Measurements from ENCODE around the gene C4BPA.

The C4BPA gene

DNA sequence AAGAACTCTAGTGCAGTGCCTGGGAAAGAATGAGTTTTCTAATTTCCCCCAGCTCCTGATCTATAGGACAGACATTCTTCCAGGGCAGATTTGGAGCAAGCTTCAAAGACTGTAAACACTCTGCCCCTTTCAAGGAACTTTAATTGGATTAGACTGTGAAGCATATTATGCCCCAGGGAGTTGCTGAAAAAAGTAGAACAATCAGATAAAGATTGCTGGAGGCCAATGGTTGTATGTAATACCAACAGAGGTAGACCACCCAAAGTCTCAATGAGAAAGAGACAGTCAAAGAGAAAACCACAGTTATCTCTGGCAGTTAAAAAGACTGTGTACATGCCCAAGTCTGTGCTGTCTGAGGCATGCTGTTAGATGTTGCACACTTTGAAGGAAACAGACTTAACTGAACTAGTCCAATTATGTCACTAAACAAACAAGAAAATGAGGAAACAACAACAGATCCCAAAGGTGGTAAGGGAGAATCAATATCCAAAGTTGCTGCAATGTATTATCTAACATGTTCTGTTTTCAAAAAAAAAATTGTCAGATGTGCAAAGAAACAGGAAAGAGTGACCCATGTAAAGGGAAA lies 24.4 kb downstream of the C4BPA start:
- Histone ChIP-seq H3K9me3 (ENCODE audit: insufficient read depth, low read depth, low read length) (peaks cover 8% of the 10 kb centered on the region), H3K27me3 (ENCODE audit: insufficient read depth, low read length) (no peaks in the 10 kb centered on the region), H3K27ac (ENCODE audit: low read depth, low read length) (no peak overlapping the region), H3K4me1 (ENCODE audit: insufficient read depth, low read length) (no peaks in the 10 kb centered on the region), H3K36me3 (ENCODE audit: insufficient read depth, low read length) (no peaks in the 10 kb centered on the region), H3K4me3 (ENCODE audit: low read length) (no peak overlapping the region), H3K9ac (ENCODE audit: low read depth, low read length) (no peak overlapping the region)

DNA sequence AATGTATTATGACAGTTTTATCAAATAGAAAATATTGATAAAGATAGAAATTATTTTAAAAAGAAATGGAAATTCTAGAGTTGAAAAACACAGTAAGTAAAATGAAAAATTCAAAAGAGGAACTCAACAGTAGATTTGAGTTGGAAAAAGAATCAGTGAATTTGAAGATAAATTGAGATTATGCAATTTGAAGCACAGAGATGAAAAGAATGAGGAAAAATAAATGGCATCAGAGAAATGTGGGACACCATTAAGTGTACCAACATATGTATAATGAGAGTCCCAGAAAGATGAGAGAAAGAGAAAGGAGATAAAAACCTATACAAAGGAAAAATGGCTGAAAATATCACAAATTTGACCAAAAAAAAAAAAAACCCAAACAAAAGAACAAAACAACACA lies 25.0 kb downstream of the C4BPA start:
- Histone ChIP-seq H3K27me3 (ENCODE audit: insufficient read depth, low read length) (no peaks in the 10 kb centered on the region), H3K4me3 (ENCODE audit: low read length) (no peak overlapping the region), H3K27ac (ENCODE audit: low read depth, low read length) (no peak overlapping the region), H3K4me1 (ENCODE audit: insufficient read depth, low read length) (no peaks in the 10 kb centered on the region), H3K9ac (ENCODE audit: low read depth, low read length) (no peak overlapping the region), H3K9me3 (ENCODE audit: insufficient read depth, low read depth, low read length) (peaks cover 8% of the 10 kb centered on the region), H3K36me3 (ENCODE audit: insufficient read depth, low read length) (no peaks in the 10 kb centered on the region)

DNA sequence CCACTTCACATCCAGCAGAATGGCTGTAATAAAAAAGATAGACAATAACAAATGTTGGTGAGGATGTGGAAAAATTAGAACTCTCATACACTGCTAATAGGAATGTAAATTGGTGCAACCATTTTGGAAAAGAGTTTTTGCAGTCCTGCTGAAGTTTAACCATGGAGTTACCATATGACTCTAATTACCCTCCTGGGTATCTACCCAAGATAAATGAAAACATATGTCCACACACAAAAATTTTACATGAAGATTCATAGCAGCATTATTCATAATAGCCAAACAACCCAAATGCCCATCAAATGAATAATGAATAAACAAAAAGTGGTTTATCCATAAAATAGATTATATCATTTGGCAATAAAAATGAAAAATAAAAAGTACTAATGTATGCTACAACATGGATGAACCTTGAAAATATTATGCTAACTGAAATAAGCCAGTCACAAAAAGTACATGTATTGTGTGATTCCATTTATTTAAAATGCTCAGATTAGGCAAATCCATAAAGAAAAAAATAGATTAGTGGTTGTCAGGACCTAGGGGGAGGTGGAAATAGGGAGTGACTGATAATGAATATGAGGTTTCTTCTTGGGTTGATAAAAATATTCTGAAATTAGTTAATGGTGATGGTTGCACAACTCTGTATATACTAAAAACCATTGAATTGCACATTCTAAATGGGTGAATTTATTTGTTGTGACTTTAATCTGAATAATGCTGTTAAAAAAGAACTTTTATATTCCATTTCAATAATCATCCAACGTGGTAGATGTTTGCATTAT lies 26.4 kb downstream of the C4BPA start:
- no CpG with 5 or more reads among the region's 1 CpG for WGBS
- H3K4me1 ChIP-seq (ENCODE audit: insufficient read depth, low read length): no peaks in the 10 kb centered on the region
- no peaks in the 10 kb centered on the region for H3K27me3 ChIP-seq (ENCODE audit: insufficient read depth, low read length)
- H3K27ac ChIP-seq (ENCODE audit: low read depth, low read length): no peak overlapping the region
- no peak overlapping the region for H3K4me3 ChIP-seq (ENCODE audit: low read length)
- H3K9me3 ChIP-seq (ENCODE audit: insufficient read depth, low read depth, low read length): peaks cover 8% of the 10 kb centered on the region; the same call in 1 of the 2 replicates
- H3K36me3 ChIP-seq (ENCODE audit: insufficient read depth, low read length): no peaks in the 10 kb centered on the region
- H3K9ac ChIP-seq (ENCODE audit: low read depth, low read length): no peak overlapping the region

DNA sequence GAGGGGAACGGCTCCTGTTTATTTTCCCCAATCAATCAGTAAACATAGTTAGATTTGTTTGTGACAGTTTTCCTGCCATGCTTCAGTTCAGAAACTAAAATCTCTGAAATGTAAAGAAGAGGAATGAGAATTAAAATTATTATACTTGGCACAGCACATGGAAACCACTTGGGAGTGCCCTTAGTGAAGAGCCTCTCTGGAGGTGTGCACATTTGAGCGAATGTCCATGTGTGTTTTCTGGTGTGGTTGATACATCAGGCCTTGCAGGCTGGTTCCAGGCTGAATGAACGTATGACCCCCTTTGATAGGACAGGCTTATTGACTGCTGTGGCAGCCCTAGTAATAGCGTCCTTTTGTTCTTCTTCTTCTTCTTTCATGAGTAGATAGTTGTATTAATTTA lies 27.1 kb downstream of the C4BPA start:
- no peaks in the 10 kb centered on the region for H3K27me3 ChIP-seq (ENCODE audit: insufficient read depth, low read length)
- H3K4me1 ChIP-seq (ENCODE audit: insufficient read depth, low read length): no peaks in the 10 kb centered on the region
- H3K36me3 ChIP-seq (ENCODE audit: insufficient read depth, low read length): no peaks in the 10 kb centered on the region
- no peak overlapping the region for H3K27ac ChIP-seq (ENCODE audit: low read depth, low read length)
- WGBS: 97% methylated on average over 2 of the region's 4 CpGs
- peaks cover 8% of the 10 kb centered on the region; the same call in 1 of the 2 replicates for H3K9me3 ChIP-seq (ENCODE audit: insufficient read depth, low read depth, low read length)
- H3K9ac ChIP-seq (ENCODE audit: low read depth, low read length): no peak overlapping the region
- H3K4me3 ChIP-seq (ENCODE audit: low read length): no peak overlapping the region

DNA sequence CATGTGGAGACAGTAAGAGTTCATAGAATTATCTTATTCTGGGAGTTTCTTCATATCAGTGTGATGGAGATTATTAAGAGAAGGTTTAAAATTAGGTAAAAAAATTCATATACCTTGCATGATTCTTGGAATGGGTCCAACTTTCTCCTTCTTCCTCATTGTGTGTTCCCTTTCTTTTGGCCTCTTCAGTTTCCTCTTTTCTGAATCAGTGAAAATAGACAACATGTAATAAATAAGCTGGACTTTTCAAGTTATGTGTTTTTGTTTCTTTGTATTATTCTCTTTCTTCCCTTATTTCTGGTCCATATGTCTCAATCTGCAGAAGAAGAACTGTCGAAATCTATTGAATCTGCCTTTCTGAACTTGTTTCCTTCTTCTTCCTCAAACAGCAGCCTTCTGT lies 30.5 kb downstream of the C4BPA start:
- WGBS: 95% methylated on average over 1 of the region's 1 CpG
- Histone ChIP-seq H3K27me3 (ENCODE audit: insufficient read depth, low read length) (no peaks in the 10 kb centered on the region), H3K9me3 (ENCODE audit: insufficient read depth, low read depth, low read length) (no peaks in the 10 kb centered on the region), H3K4me3 (ENCODE audit: low read length) (no peak overlapping the region), H3K27ac (ENCODE audit: low read depth, low read length) (no peak overlapping the region), H3K4me1 (ENCODE audit: insufficient read depth, low read length) (no peaks in the 10 kb centered on the region), H3K36me3 (ENCODE audit: insufficient read depth, low read length) (no peaks in the 10 kb centered on the region), H3K9ac (ENCODE audit: low read depth, low read length) (no peak overlapping the region)

DNA sequence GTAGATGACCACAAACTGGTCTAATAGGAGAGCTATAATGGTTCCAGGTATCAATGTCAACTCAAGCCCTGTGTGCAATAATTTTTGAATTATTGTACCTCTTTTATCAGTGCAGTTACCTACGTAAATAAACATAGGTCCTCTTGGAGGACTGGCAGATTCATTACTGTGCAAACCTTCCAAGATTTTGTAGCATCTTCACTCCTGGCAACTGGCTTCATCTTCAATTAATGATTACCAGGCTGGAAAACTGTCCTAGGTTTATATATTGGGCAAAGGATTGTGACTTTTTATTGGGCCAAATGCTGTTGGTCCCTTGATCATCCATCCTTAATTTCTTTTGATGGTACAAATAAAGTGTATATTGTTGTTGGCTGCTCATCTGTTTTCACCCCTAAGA lies 35.6 kb downstream of the C4BPA start:
- WGBS: 92% methylated on average over 1 of the region's 1 CpG
- H3K27ac ChIP-seq (ENCODE audit: low read depth, low read length): no peak overlapping the region
- H3K27me3 ChIP-seq (ENCODE audit: insufficient read depth, low read length): no peaks in the 10 kb centered on the region

DNA sequence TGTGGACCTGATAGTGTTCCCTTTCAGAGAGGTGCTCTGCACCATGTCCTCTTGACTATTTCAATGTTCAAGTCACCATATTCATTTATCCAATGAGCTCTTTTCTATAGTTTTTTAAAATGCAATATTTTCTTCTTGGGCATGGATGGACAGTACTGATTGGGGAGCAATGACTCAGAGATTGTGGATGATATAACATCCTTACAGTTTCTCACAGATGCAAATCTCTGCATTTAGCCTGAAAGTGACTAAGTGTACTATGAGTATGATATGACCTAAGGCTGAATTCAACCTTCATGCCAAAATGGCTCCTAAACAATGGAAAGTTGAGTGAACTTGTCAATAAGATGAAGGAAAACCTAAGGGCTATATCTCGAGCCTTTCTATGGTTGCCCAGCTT lies 36.5 kb downstream of the C4BPA start:
- WGBS: 90% methylated on average over 1 of the region's 1 CpG

More for the DNA sequence above, 35.6 kb downstream of the C4BPA start:
- no peaks in the 10 kb centered on the region for H3K4me1 ChIP-seq (ENCODE audit: insufficient read depth, low read length)
- H3K9me3 ChIP-seq (ENCODE audit: insufficient read depth, low read depth, low read length): no peaks in the 10 kb centered on the region
- no peaks in the 10 kb centered on the region for H3K36me3 ChIP-seq (ENCODE audit: insufficient read depth, low read length)
- no peak overlapping the region for H3K4me3 ChIP-seq (ENCODE audit: low read length)
- H3K9ac ChIP-seq (ENCODE audit: low read depth, low read length): no peak overlapping the region

DNA sequence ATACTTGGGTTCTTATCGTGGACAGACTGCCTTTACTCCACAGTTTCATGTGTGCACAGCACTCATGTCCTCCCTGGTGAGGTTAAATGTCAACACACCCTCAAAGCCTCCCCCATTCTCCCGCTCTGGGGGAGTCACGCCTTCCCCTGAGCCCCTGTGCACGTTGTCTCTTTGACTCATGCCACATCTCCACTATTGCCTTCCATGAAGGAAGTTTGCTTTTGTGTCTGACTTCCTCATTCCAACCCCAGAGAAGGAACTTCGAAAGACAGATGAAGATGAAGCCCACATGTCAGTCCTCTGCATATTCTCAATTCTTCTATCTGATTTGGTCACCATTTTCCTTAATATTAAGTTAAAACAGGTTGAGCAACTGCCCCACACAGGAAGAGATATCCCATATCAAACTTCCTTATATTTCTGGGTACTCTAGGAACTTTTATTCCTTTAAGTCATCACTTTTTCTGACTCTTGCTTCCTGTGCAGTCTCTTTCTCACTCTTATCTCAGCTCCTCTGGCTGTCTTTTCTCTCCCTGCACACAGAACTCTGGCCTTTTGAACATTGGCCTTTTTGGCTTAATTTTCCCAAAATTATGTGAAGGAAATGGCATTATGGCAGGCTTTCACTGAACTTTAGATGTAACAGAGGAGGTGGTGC lies 41.5 kb downstream of the C4BPA start:
- no peak overlapping the region for H3K27ac ChIP-seq (ENCODE audit: low read depth, low read length)
- no peak overlapping the region for H3K9ac ChIP-seq (ENCODE audit: low read depth, low read length)
- no peak overlapping the region for H3K4me3 ChIP-seq (ENCODE audit: low read length)
- 90% methylated on average over 5 of the region's 5 CpGs for WGBS
- H3K27me3 ChIP-seq (ENCODE audit: insufficient read depth, low read length): no peaks in the 10 kb centered on the region
- no peaks in the 10 kb centered on the region for H3K36me3 ChIP-seq (ENCODE audit: insufficient read depth, low read length)
- no peaks in the 10 kb centered on the region for H3K9me3 ChIP-seq (ENCODE audit: insufficient read depth, low read depth, low read length)
- no peaks in the 10 kb centered on the region for H3K4me1 ChIP-seq (ENCODE audit: insufficient read depth, low read length)

More for the DNA sequence above, 36.5 kb downstream of the C4BPA start:
- no peak overlapping the region for H3K27ac ChIP-seq (ENCODE audit: low read depth, low read length)
- no peaks in the 10 kb centered on the region for H3K36me3 ChIP-seq (ENCODE audit: insufficient read depth, low read length)
- no peaks in the 10 kb centered on the region for H3K9me3 ChIP-seq (ENCODE audit: insufficient read depth, low read depth, low read length)
- no peaks in the 10 kb centered on the region for H3K4me1 ChIP-seq (ENCODE audit: insufficient read depth, low read length)
- no peaks in the 10 kb centered on the region for H3K27me3 ChIP-seq (ENCODE audit: insufficient read depth, low read length)
- no peak overlapping the region for H3K9ac ChIP-seq (ENCODE audit: low read depth, low read length)
- H3K4me3 ChIP-seq (ENCODE audit: low read length): no peak overlapping the region

DNA sequence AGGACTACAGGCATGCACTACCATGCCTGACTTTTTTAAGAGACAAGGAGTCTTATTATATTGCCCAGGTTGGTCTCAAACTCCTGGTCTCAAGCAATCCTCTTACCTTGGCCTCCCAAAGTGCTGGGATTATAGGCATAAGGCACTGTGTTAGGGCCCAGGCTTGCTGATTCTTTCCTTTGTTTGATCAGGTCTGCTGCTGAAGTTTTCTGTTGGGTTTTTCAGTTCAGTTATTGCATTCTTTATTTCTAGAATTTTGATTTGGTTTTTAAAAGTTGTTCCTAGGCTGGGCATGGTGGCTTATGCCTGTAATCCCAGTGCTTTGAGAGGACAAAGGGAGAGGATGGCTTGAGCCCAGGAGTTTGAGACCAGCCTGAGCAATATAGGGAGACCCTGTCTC lies 47.9 kb downstream of the C4BPA start:
- Histone ChIP-seq H3K27ac (ENCODE audit: low read depth, low read length) (no peak overlapping the region), H3K4me3 (ENCODE audit: low read length) (no peak overlapping the region), H3K9me3 (ENCODE audit: insufficient read depth, low read depth, low read length) (no peaks in the 10 kb centered on the region), H3K36me3 (ENCODE audit: insufficient read depth, low read length) (no peaks in the 10 kb centered on the region), H3K27me3 (ENCODE audit: insufficient read depth, low read length) (no peaks in the 10 kb centered on the region), H3K4me1 (ENCODE audit: insufficient read depth, low read length) (no peaks in the 10 kb centered on the region), H3K9ac (ENCODE audit: low read depth, low read length) (no peak overlapping the region)

DNA sequence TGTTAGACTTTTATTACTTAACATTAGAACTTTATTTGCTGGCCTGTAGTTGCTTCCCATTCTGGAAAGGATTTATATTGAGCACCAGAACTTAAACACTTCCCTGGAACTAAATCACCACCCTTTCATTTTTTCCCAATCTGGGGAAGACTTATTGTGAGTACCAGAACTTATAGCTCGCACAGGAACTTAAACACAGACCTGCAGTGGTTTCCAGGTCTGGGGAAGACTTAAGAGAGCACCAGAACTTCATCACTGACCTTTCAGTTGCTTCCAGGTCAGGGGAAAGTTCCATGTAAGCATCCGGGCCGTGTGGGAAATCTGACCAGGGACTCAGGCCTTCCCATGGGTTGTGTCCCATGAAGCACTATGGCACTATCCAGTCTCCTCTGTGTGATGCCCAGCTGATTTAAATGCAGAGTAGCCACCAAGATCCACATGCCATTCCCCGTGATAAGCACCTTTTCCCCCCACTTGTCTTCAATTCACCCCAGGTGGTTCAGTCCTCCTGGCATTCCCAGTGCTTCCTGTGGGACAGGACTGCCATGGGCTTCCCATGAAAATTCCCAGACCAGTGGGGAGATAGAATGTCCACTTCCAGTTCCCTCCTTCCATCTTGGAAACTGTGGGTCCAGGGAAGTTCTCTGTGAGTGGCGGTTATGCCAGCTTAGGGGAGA lies 48.9 kb downstream of the C4BPA start:
- no peaks in the 10 kb centered on the region for H3K36me3 ChIP-seq (ENCODE audit: insufficient read depth, low read length)
- H3K9me3 ChIP-seq (ENCODE audit: insufficient read depth, low read depth, low read length): 0 out of 2 replicates have a peak, but pooled peaks cover 3% of the 10 kb centered on the region
- no peaks in the 10 kb centered on the region for H3K4me1 ChIP-seq (ENCODE audit: insufficient read depth, low read length)
- no peak overlapping the region for H3K27ac ChIP-seq (ENCODE audit: low read depth, low read length)
- H3K4me3 ChIP-seq (ENCODE audit: low read length): no peak overlapping the region
- 85% methylated on average over 5 of the region's 5 CpGs for WGBS
- H3K9ac ChIP-seq (ENCODE audit: low read depth, low read length): no peak overlapping the region
- H3K27me3 ChIP-seq (ENCODE audit: insufficient read depth, low read length): no peaks in the 10 kb centered on the region

DNA sequence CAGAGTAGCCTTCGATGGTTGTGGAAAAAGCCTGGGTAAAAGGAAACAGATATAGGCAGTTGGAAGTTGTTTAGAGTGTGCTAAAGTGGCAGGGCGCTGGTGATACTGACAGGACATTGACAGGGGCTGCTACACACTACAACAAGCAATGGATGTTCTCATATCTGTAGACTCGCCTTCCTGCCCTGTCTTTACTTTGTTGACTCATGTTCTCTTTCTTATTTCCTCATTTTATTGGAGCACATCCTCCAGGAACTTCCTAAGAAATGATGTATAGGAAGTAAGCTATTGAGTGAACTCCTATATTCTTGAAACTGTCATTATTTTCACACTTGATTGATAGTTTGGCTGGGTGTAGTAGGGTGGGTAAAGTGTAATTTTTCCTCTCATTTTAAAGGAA lies 51.0 kb downstream of the C4BPA start:
- WGBS: 83% methylated on average over 3 of the region's 3 CpGs

More for the DNA sequence above, 51.0 kb downstream of the C4BPA start:
- no peaks in the 10 kb centered on the region for H3K27me3 ChIP-seq (ENCODE audit: insufficient read depth, low read length)
- H3K9me3 ChIP-seq (ENCODE audit: insufficient read depth, low read depth, low read length): 0 out of 2 replicates have a peak, but pooled peaks cover 3% of the 10 kb centered on the region
- no peak overlapping the region for H3K4me3 ChIP-seq (ENCODE audit: low read length)
- no peak overlapping the region for H3K9ac ChIP-seq (ENCODE audit: low read depth, low read length)
- no peak overlapping the region for H3K27ac ChIP-seq (ENCODE audit: low read depth, low read length)
- no peaks in the 10 kb centered on the region for H3K4me1 ChIP-seq (ENCODE audit: insufficient read depth, low read length)
- H3K36me3 ChIP-seq (ENCODE audit: insufficient read depth, low read length): no peaks in the 10 kb centered on the region

Data from HUES64 (cell line).